ENCODE results near the gene KRT9. TPM values are rescaled to one million over a fixed set of nuclear protein-coding genes. Genes with fewer than 3 reads are reported as not detected.
"Not testable (repeated sequence)": the region's sequence is repeated elsewhere in the genome, so short reads cannot be mapped to it uniquely, and the experiment has no call there.

KRT9 gene, protein sequence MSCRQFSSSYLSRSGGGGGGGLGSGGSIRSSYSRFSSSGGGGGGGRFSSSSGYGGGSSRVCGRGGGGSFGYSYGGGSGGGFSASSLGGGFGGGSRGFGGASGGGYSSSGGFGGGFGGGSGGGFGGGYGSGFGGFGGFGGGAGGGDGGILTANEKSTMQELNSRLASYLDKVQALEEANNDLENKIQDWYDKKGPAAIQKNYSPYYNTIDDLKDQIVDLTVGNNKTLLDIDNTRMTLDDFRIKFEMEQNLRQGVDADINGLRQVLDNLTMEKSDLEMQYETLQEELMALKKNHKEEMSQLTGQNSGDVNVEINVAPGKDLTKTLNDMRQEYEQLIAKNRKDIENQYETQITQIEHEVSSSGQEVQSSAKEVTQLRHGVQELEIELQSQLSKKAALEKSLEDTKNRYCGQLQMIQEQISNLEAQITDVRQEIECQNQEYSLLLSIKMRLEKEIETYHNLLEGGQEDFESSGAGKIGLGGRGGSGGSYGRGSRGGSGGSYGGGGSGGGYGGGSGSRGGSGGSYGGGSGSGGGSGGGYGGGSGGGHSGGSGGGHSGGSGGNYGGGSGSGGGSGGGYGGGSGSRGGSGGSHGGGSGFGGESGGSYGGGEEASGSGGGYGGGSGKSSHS
- polyA plus RNA-seq (2013, experiment 1 of 2), result not detected
- 0.03 TPM for polyA plus RNA-seq (2013, experiment 2 of 2)

DNA sequence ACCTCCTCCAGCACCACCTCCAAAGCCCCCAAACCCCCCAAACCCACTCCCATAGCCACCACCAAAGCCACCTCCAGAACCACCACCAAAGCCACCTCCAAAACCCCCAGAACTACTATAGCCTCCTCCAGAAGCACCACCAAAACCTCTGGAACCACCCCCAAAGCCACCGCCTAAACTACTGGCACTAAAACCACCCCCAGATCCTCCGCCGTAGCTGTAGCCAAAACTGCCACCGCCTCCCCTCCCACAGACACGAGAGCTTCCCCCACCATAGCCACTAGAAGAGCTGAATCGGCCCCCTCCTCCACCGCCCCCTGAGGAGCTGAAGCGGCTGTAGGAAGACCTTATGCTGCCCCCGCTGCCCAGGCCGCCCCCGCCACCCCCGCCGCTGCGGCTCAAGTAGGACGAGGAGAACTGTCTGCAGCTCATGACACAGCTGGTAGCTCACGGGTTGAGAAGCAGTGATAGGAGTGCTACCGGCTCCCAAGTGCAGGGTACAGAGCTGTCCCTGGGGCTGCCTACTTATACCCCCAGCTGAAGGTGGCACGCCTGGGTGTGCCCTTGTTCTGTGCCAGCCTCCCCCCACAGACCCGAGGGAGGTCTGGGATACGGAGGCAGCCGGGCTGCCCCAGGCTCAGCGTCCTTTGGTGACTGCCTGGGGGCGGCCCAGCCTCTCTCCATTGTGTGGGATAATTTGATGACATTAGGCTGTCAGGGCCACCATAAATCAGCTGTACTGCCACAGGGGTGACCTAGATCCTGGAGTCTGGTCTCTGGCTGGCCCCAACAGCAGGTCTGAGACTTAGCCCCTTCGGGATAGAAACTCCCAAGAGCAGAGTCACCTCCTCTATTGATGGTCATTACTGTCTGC, at the start of gene KRT9:
Gene KRT9, minus strand, starts transcription at position 499 of the 874 bp plus-strand sequence. Its CDS starts 67 bp downstream, at position 432.
- Histone ChIP-seq H3K27ac (ENCODE audit: low read depth, low read length) (no peak within 1 kb of the TSS), H2BK15ac (replicated peaks; ENCODE audit: low read depth) (no peak within 1 kb of the TSS), H3K4me1 (ENCODE audit: control insufficient read depth, low read depth, low read length) (no peaks in the 10 kb centered on the region), H3K4ac (ENCODE audit: low read depth, low read length) (no peak within 1 kb of the TSS), H3K79me1 (ENCODE audit: low read length) (no peaks in the 10 kb centered on the region), H2BK120ac (ENCODE audit: low read depth, low read length) (no peak within 1 kb of the TSS), H2AK5ac (ENCODE audit: low read length) (no peak within 1 kb of the TSS), H3K79me2 (ENCODE audit: control insufficient read depth, insufficient read depth, low read length) (no peaks in the 10 kb centered on the region), H3K56ac (ENCODE audit: low read length) (no peak within 1 kb of the TSS), H3K9ac (ENCODE audit: low read length) (no peak within 1 kb of the TSS), H3K4me3 (ENCODE audit: low read length) (no peak within 1 kb of the TSS), H4K8ac (ENCODE audit: low read depth, low read length) (no peak within 1 kb of the TSS), H3K23ac (ENCODE audit: low read length) (no peak within 1 kb of the TSS), H3K36me3 (ENCODE audit: control insufficient read depth, insufficient read depth, low read length) (no peaks in the 10 kb centered on the region), H2BK5ac (ENCODE audit: low read length) (no peak within 1 kb of the TSS), H3K4me2 (ENCODE audit: low read length) (no peak within 1 kb of the TSS), H3K18ac (ENCODE audit: low read length) (no peak within 1 kb of the TSS), H4K5ac (ENCODE audit: low read length) (no peak within 1 kb of the TSS), H3K27me3 (ENCODE audit: insufficient read depth, low read length, poor library complexity) (no peaks in the 10 kb centered on the region)
- no CpG with 5 or more reads among the region's 24 CpGs for WGBS (ENCODE audit: extremely low coverage, insufficient coverage, low lambda C conversion rate)
- no peak for DNase-seq

DNA sequence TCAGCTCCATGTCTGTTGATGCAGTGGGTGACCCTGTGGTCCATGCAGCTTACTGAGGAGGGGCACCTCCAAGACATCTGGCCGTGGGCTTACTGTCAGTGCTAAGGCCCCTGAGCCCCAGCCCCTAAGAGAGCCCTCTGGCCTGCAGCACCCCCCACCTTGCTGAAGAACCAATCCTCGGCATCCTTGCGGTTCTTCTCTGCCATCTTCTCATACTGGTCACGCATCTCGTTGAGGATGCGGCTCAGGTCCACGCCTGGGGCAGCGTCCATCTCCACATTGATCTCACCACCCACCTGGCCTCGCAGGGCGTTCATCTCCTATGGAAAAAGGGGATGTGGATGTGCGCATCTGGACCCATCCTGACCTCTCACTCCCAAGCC, 49.6 kb upstream of the KRT9 start:
- not testable (repeated sequence) for H2AK5ac ChIP-seq (ENCODE audit: low read length); H3K23ac ChIP-seq (ENCODE audit: low read length); H3K79me2 ChIP-seq (ENCODE audit: control insufficient read depth, insufficient read depth, low read length); H3K4ac ChIP-seq (ENCODE audit: low read depth, low read length); H3K9ac ChIP-seq (ENCODE audit: low read length); H2BK5ac ChIP-seq (ENCODE audit: low read length); H2BK15ac ChIP-seq (replicated peaks; ENCODE audit: low read depth); H4K5ac ChIP-seq (ENCODE audit: low read length); H3K79me1 ChIP-seq (ENCODE audit: low read length); H3K27me3 ChIP-seq (ENCODE audit: insufficient read depth, low read length, poor library complexity); H2BK120ac ChIP-seq (ENCODE audit: low read depth, low read length); H3K27ac ChIP-seq (ENCODE audit: low read depth, low read length); H4K8ac ChIP-seq (ENCODE audit: low read depth, low read length); DNase-seq; H3K56ac ChIP-seq (ENCODE audit: low read length); H3K18ac ChIP-seq (ENCODE audit: low read length); H3K36me3 ChIP-seq (ENCODE audit: control insufficient read depth, insufficient read depth, low read length); H3K4me1 ChIP-seq (ENCODE audit: control insufficient read depth, low read depth, low read length); H3K4me2 ChIP-seq (ENCODE audit: low read length); H3K4me3 ChIP-seq (ENCODE audit: low read length)
- WGBS (ENCODE audit: extremely low coverage, insufficient coverage, low lambda C conversion rate), result no CpG with 5 or more reads among the region's 11 CpGs

DNA sequence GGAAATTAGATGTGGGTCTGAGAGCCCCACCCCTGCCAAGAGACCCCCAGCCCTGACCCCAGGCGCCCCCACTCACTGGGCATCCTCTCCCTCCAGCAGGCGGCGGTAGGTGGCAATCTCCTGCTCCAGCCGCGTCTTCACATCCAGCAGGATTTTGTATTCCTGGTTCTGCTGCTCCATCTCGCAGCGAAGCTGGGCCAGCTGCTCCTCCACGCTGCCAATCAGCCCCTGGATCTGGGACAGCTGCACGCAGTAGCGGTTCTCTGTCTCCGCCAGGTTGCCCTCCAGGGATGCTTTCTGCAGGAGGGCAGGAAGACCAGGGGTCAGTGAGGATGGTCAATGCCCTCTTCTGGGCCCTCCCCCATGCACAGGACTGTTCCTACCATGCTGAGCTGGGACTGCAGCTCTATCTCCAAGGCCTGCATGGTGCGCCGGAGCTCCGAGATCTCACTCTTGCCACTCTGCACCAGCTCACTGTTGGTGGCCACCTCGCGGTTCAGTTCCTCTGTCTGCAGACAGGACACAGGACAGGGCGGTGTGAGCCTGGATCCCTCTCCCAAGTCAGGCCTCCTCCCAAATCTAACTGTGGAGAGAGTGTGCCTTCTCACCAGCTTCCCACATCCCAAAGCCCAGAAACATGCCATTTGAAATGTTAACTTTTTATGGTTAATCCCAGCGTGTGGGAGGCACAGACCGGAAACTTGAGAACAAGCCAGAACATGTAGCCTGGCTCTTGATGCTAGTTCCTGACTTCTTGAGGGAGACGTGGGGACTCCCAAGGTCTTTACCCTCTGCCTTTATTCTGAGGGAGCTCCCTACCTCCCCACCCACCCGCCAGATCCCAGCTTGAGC, 49.0 kb upstream of the KRT9 start:
- H2AK5ac ChIP-seq (ENCODE audit: low read length), result no peak overlapping the region
- no CpG with 5 or more reads among the region's 21 CpGs for WGBS (ENCODE audit: extremely low coverage, insufficient coverage, low lambda C conversion rate)
- H3K79me1 ChIP-seq (ENCODE audit: low read length), result no peaks in the 10 kb centered on the region
- no peak overlapping the region for H3K27ac ChIP-seq (ENCODE audit: low read depth, low read length)
- no peak overlapping the region for H3K56ac ChIP-seq (ENCODE audit: low read length)
- no peaks in the 10 kb centered on the region for H3K4me1 ChIP-seq (ENCODE audit: control insufficient read depth, low read depth, low read length)
- no peaks in the 10 kb centered on the region for H3K36me3 ChIP-seq (ENCODE audit: control insufficient read depth, insufficient read depth, low read length)
- H4K5ac ChIP-seq (ENCODE audit: low read length), result no peak overlapping the region
- no peaks in the 10 kb centered on the region for H3K79me2 ChIP-seq (ENCODE audit: control insufficient read depth, insufficient read depth, low read length)
- no peak overlapping the region for H4K8ac ChIP-seq (ENCODE audit: low read depth, low read length)
- H3K9ac ChIP-seq (ENCODE audit: low read length), result no peak overlapping the region
- no peak overlapping the region for H2BK15ac ChIP-seq (replicated peaks; ENCODE audit: low read depth)
- H2BK120ac ChIP-seq (ENCODE audit: low read depth, low read length), result no peak overlapping the region
- DNase-seq, result no peak
- H2BK5ac ChIP-seq (ENCODE audit: low read length), result no peak overlapping the region
- no peaks in the 10 kb centered on the region for H3K27me3 ChIP-seq (ENCODE audit: insufficient read depth, low read length, poor library complexity)
- H3K18ac ChIP-seq (ENCODE audit: low read length), result no peak overlapping the region
- no peak overlapping the region for H3K4ac ChIP-seq (ENCODE audit: low read depth, low read length)
- H3K4me3 ChIP-seq (ENCODE audit: low read length), result no peak overlapping the region
- no peak overlapping the region for H3K23ac ChIP-seq (ENCODE audit: low read length)
- H3K4me2 ChIP-seq (ENCODE audit: low read length), result no peak overlapping the region

DNA sequence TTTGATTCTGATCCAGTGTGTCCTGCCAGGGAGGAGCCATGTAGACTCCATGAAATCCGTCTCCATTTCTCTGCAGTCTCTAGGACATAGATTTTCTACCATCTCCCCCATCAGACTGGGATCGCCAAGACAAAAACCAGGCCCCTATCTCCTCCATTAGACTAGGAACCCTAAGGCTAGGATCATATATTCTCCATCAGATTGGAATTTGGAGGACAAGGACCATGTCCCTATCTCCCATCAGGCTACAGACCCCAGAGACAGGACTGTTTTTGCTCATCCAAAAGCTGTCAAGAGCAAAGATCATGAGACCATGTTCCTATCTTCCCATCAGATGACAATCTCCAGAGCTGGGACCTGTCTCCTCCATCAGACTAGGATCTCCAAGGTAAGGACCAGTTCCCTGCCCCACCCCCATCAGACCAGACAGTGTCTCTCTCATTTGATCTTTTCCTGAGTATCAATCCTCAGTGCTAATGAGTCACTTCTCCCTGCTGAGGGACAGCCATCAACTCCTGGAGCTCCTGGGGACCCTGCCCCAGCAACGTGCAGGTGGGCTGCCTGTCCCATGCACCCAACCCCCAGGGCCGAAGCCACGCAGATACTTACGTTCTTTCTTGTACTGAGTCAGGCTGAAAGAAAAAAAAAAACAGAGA, 48.2 kb upstream of the KRT9 start:
- not testable (repeated sequence) for H3K36me3 ChIP-seq (ENCODE audit: control insufficient read depth, insufficient read depth, low read length); H3K9ac ChIP-seq (ENCODE audit: low read length)

More for the DNA sequence above, 48.2 kb upstream of the KRT9 start:
- H3K79me2 ChIP-seq (ENCODE audit: control insufficient read depth, insufficient read depth, low read length); H3K4ac ChIP-seq (ENCODE audit: low read depth, low read length); H2BK120ac ChIP-seq (ENCODE audit: low read depth, low read length); H2AK5ac ChIP-seq (ENCODE audit: low read length); H4K8ac ChIP-seq (ENCODE audit: low read depth, low read length); H3K79me1 ChIP-seq (ENCODE audit: low read length); H3K4me3 ChIP-seq (ENCODE audit: low read length); H3K27me3 ChIP-seq (ENCODE audit: insufficient read depth, low read length, poor library complexity); H3K18ac ChIP-seq (ENCODE audit: low read length); H3K4me1 ChIP-seq (ENCODE audit: control insufficient read depth, low read depth, low read length); DNase-seq; H3K4me2 ChIP-seq (ENCODE audit: low read length); H4K5ac ChIP-seq (ENCODE audit: low read length); H2BK15ac ChIP-seq (replicated peaks; ENCODE audit: low read depth); H3K27ac ChIP-seq (ENCODE audit: low read depth, low read length); H3K23ac ChIP-seq (ENCODE audit: low read length); H3K56ac ChIP-seq (ENCODE audit: low read length); H2BK5ac ChIP-seq (ENCODE audit: low read length): not testable (repeated sequence)
- no CpG with 5 or more reads among the region's 6 CpGs for WGBS (ENCODE audit: extremely low coverage, insufficient coverage, low lambda C conversion rate)

Data from mesendoderm (in vitro differentiated cells).